ENCODE results near the gene KNCN. TPM values are rescaled to one million over a fixed set of nuclear protein-coding genes. Genes with fewer than 3 reads are reported as not detected.

KNCN gene
- total RNA-seq, 2 donors from 2014 or later = not detected

GRCh38 chr1:46569116-46569515 is 17.7 kb upstream of the KNCN start:
- no peaks in the 10 kb centered on the region for H3K4me1 ChIP-seq
- H3K9me3 ChIP-seq = no peaks in the 10 kb centered on the region
- no peaks in the 10 kb centered on the region for H3K27me3 ChIP-seq
- no peak for DNase-seq
- TF ChIP-seq, protein P1, sequence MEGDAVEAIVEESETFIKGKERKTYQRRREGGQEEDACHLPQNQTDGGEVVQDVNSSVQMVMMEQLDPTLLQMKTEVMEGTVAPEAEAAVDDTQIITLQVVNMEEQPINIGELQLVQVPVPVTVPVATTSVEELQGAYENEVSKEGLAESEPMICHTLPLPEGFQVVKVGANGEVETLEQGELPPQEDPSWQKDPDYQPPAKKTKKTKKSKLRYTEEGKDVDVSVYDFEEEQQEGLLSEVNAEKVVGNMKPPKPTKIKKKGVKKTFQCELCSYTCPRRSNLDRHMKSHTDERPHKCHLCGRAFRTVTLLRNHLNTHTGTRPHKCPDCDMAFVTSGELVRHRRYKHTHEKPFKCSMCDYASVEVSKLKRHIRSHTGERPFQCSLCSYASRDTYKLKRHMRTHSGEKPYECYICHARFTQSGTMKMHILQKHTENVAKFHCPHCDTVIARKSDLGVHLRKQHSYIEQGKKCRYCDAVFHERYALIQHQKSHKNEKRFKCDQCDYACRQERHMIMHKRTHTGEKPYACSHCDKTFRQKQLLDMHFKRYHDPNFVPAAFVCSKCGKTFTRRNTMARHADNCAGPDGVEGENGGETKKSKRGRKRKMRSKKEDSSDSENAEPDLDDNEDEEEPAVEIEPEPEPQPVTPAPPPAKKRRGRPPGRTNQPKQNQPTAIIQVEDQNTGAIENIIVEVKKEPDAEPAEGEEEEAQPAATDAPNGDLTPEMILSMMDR (IDR thresholded peaks at IDR 0.05) = no peak
- H3K9ac ChIP-seq (ENCODE audit: low read depth in 2 of 2, low read length in 2 of 2) = no peak overlapping the region
- H3K36me3 ChIP-seq = no peaks in the 10 kb centered on the region
- no peak overlapping the region for H3K4me3 ChIP-seq
- no peak overlapping the region for H3K27ac ChIP-seq
- intact Hi-C loops (cut with DNase I) = no loop called here

DNA sequence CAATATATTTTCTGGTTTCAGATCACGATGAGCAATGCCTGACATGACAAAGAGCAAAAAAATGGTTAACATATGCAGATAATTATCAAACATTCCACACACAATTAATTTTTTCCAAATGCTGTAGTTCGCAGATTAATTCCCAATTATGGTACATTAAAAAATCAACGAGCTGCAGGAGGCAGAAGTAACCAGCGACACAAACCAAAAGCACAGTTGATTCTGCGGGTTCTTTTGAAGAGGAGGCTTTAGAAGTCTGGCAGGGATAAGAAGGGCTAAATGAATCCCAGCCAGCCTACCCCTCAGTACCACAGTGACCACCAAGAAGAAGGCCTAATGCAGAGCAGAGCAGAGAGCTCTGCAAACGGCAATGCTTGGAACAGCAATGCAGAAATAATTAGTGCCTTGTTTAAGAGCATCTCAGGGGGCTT is 17.0 kb upstream of the KNCN start:
- TF ChIP-seq, protein P1 (IDR thresholded peaks at IDR 0.05) = no peak
- DNase-seq = no peak
- H3K27me3 ChIP-seq = no peaks in the 10 kb centered on the region
- no peaks in the 10 kb centered on the region for H3K36me3 ChIP-seq
- no peaks in the 10 kb centered on the region for H3K9me3 ChIP-seq
- H3K9ac ChIP-seq (ENCODE audit: low read depth in 2 of 2, low read length in 2 of 2) = no peak overlapping the region
- H3K4me1 ChIP-seq = no peaks in the 10 kb centered on the region
- intact Hi-C loops (cut with DNase I) = no loop called here
- no peak overlapping the region for H3K27ac ChIP-seq
- H3K4me3 ChIP-seq = no peak overlapping the region

GRCh38 chr1:46563341-46563740 is 11.9 kb upstream of the KNCN start:
- Histone ChIP-seq H3K27me3 (no peaks in the 10 kb centered on the region), H3K27ac (no peak overlapping the region), H3K9ac (ENCODE audit: low read depth in 2 of 2, low read length in 2 of 2) (no peak overlapping the region), H3K36me3 (peaks cover 7% of the 10 kb centered on the region), H3K9me3 (no peaks in the 10 kb centered on the region), H3K4me3 (no peak overlapping the region), H3K4me1 (no peaks in the 10 kb centered on the region)
- intact Hi-C loops (cut with DNase I) = no loop called here
- no peak for DNase-seq
- TF ChIP-seq, protein P1 (IDR thresholded peaks at IDR 0.05) = no peak

GRCh38 chr1:46562498-46562897 is 11.1 kb upstream of the KNCN start:
- TF ChIP-seq, protein P1 (IDR thresholded peaks at IDR 0.05) = no peak
- intact Hi-C loops (cut with DNase I) = no loop called here
- Histone ChIP-seq H3K9me3 (no peaks in the 10 kb centered on the region), H3K4me3 (no peak overlapping the region), H3K36me3 (peaks cover 7% of the 10 kb centered on the region), H3K27me3 (no peaks in the 10 kb centered on the region), H3K4me1 (no peaks in the 10 kb centered on the region), H3K9ac (ENCODE audit: low read depth in 2 of 2, low read length in 2 of 2) (no peak overlapping the region), H3K27ac (no peak overlapping the region)
- no peak for DNase-seq

GRCh38 chr1:46558966-46559365 is 7.5 kb upstream of the KNCN start:
- TF ChIP-seq, protein P1 (IDR thresholded peaks at IDR 0.05) = no peak
- Histone ChIP-seq H3K9me3 (no peaks in the 10 kb centered on the region), H3K27ac (no peak overlapping the region), H3K4me1 (no peaks in the 10 kb centered on the region), H3K4me3 (no peak overlapping the region), H3K36me3 (peaks cover 7% of the 10 kb centered on the region), H3K27me3 (no peaks in the 10 kb centered on the region), H3K9ac (ENCODE audit: low read depth in 2 of 2, low read length in 2 of 2) (no peak overlapping the region)
- no peak for DNase-seq
- intact Hi-C loops (cut with DNase I) = no loop called here
